ENCODE measurements around the gene CHST14.

CHST14 gene

GRCh38 chr15:40486066-40486770 is 15.4 kb downstream of the CHST14 start:
- H3K4me3 ChIP-seq (ENCODE audit: low read depth, low read length), result no peak overlapping the region
- H3K27ac ChIP-seq, result no peak overlapping the region
- H3K27me3 ChIP-seq (replicated peaks), result no peaks in the 10 kb centered on the region
- TF ChIP-seq CTCF (IDR thresholded peaks at IDR 0.05; ENCODE audit: low read depth, low read length, missing control alignments), result no peak
- in situ Hi-C loops (cut with HindIII; ENCODE audit: low pct_ligation_motif_present, low sequenced_read_pairs), result no loop called here
- DNase-seq, result no peak
- no peaks in the 10 kb centered on the region for H3K36me3 ChIP-seq (replicated peaks)

DNA sequence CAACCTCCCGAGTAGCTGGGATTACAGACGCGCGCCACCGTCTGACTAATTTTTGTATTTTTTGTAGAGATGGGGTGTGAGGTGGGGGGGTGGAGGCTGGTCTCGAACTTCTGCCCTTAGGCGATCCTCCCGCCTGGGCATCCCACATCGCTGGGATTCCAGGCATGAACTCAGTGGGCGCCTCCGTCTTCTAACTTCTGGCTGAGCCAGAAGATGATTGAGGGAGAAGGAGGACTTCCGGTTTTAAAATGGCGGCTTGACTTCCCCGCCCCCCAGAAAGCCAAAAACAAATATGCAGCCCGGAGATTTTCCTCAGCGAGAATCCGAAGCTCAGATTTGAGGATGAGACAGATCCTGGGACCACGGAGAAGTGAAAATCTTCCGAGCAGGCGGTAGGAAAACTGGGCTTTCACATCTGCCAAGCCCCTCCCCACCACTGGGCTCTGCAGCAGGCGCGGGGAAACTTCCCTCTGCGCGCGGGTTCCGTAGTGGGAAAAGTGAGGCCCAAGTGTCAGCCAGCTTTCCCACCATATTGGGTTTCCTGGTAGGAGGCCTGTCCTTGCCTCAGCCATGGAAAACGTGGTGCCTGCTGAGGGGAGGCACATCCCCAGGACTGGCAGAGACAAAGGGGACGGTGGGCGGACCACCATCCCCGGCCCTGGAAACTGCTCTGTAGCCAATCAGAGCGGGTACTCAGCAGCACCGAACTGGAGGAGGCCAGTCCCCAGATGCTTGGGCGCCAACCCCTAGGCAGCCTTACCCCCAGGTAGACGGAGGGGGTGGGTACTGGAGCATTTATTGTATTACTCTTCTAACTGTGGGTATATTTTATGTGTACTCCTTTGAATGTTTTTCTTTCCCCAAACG is 17.3 kb downstream of the CHST14 start:
- H3K27ac ChIP-seq, result no peak overlapping the region

DNA sequence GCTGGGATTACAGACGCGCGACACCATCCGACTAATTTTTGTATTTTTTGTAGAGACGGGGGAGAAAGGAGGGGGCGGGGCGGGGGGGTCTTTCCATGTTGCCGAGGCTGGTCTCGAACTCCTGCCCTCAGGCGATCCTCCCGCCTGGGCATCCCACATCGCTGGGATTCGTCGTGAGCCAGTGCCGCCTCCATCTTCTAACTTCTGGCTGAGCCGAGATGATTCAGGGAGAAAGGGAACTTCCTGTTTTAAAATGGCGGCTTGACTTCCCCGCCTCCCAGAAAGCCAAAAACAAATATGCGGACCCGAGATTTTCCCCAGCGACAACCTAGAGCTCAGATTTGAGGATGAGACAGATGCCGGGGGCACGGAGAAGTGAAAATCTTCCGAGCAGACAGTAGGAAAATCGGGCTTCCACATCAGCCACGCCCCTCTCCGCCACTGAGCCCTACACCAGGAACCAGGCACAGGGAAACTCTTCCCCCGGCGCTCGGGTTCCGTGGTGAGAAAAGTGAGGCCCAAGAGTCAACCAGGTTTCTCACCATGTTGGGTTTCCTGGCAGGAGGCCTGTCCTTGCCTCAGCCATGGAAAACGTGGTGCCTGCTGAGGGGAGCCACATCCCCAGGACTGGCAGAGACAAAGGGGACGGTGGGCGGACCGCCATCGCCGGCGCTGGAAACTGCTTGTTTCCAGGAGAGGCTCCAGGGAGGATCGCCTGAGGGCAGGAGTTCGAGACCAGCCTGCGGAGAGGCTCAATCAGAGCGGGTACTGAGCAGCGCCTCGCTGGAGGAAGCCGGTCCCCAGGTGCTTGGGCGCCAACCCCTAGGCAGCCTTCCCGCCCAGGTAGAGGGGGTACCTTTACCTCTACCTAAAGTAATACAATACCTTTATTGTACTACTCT is 18.7 kb downstream of the CHST14 start:
- no peaks in the 10 kb centered on the region for H3K36me3 ChIP-seq (replicated peaks)

More for the DNA sequence above, 17.3 kb downstream of the CHST14 start:
- Histone ChIP-seq H3K36me3 (replicated peaks) (no peaks in the 10 kb centered on the region), H3K4me3 (ENCODE audit: low read depth, low read length) (no peak overlapping the region), H3K27me3 (replicated peaks) (no peaks in the 10 kb centered on the region)
- no peak for TF ChIP-seq CTCF (IDR thresholded peaks at IDR 0.05; ENCODE audit: low read depth, low read length, missing control alignments)
- in situ Hi-C loops (cut with HindIII; ENCODE audit: low pct_ligation_motif_present, low sequenced_read_pairs), result no loop called here
- no peak for DNase-seq

GRCh38 chr15:40493089-40493840 is 22.5 kb downstream of the CHST14 start:
- Histone ChIP-seq H3K27me3 (replicated peaks) (no peaks in the 10 kb centered on the region), H3K4me3 (ENCODE audit: low read depth, low read length) (no peak overlapping the region), H3K36me3 (replicated peaks) (no peaks in the 10 kb centered on the region), H3K27ac (no peak overlapping the region)
- DNase-seq, result no peak
- in situ Hi-C loops (cut with HindIII; ENCODE audit: low pct_ligation_motif_present, low sequenced_read_pairs), result no loop called here
- TF ChIP-seq CTCF (IDR thresholded peaks at IDR 0.05; ENCODE audit: low read depth, low read length, missing control alignments), result no peak

More for the DNA sequence above, 18.7 kb downstream of the CHST14 start:
- H3K27me3 ChIP-seq (replicated peaks), result no peaks in the 10 kb centered on the region
- no peak for DNase-seq
- no peak for TF ChIP-seq CTCF (IDR thresholded peaks at IDR 0.05; ENCODE audit: low read depth, low read length, missing control alignments)
- in situ Hi-C loops (cut with HindIII; ENCODE audit: low pct_ligation_motif_present, low sequenced_read_pairs), result no loop called here
- H3K4me3 ChIP-seq (ENCODE audit: low read depth, low read length), result no peak overlapping the region
- no peak overlapping the region for H3K27ac ChIP-seq

- no peak for TF ChIP-seq CTCF (IDR thresholded peaks at IDR 0.05; ENCODE audit: low read depth, low read length, missing control alignments)
- no peak overlapping the region for H3K4me3 ChIP-seq (ENCODE audit: low read depth, low read length)
- DNase-seq, result no peak
- in situ Hi-C loops (cut with HindIII; ENCODE audit: low pct_ligation_motif_present, low sequenced_read_pairs), result no loop called here
- no peak overlapping the region for H3K27ac ChIP-seq
- H3K27me3 ChIP-seq (replicated peaks), result no peaks in the 10 kb centered on the region
- H3K36me3 ChIP-seq (replicated peaks), result no peaks in the 10 kb centered on the region
These were observed 24.7 kb downstream of the CHST14 start for GRCh38 chr15:40495516-40495915.
